T-helper 1 cell (primary cell): ENCODE data around the gene UBE2R2.
A peak's percentile ranks its signal among the peaks of the same experiment; 100 is the strongest.

Source experiments
- DNase-seq, 5 donors: peaks; one replicate each; pipeline ENCODE4 v3.0.0-alpha.2; 2012 to 2020

Gene UBE2R2

DNA sequence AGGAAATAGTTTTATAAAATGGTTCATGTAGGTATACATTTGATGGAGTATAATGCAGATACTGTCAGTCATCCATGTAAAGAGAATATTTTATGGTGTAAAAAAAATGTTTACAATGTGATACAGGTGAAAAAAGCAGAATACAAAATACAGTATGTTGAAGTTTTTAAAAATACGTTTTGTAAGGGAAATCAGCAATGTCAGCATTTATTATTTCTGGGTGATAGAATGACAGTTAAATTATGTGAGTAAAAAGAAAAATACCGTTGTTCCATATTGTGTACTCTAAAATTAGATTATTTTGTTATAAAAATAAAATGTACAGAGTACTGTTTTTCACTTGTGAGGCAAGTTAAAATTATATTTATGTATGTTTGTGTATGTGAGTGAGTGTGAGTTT, 69.0 kb downstream of the UBE2R2 start:
- DNase-seq, result no peak

DNA sequence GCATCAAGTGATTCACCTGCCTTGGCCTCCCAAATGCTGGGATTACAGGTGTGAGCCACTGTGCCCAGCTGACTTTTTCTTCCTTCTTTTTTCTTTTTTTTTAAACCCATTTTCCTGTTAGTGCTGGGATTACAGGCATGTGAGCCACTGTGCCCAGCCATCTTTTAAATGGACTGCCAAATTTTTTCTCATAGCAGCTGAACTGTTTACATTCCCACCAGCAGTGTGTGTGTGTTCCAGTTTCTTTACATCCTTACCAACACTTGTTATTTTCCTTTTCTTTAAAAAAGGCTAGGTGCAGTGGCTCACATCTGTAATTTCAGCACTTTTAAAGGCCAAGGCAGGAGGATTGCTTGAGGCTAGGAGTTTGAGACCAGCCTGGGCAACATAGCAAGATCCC, 76.9 kb downstream of the UBE2R2 start:
- DNase-seq, result no peak

DNA sequence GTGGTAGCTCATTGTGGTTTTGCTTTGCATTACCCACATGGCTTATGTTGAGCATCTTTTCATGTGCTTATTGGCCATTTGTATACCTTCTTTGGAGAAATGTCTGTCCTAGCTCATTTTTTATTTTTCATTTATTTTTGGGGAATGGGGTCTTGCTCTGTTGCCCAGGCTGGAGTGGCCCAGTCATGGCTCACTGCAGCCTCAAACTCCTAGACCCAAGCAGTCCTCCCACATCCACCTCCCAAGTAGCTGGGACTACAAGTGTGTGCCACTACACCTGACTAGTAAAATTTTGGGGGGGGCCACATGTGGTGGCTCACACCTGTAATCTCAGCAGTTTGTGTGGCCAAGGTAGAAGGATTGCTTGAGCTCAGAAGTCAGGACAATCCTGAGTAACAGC, 77.4 kb downstream of the UBE2R2 start:
- DNase-seq, result no peak

DNA sequence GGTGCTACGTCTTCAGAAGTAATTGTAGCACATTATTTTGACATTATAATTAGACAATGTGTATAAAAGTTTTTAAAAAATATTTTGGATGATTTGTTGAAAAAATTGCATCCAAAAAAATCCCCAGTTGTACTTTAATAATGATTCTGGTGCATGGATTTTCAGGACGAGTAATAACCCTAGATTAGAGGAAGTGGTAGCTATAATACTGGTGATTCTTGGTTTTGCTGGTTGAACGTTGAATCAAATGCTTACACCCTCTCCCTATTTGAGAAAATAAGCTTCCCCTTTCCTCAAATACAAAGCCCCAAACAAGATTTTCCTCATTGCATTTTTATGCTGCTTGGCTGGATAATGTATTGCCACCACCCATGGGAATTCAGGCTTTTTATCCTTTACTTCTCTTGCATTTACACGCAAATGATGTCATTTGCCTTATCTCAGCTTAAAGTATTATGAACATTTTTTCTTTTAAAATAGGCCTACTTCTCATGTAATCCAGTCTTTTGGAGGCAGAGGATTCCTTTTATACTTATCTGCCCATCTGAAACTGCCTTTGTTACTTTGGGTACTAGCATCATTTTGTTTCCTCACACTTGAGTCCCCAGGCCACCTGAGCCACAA, 86.3 kb downstream of the UBE2R2 start:
- no peak for DNase-seq

DNA sequence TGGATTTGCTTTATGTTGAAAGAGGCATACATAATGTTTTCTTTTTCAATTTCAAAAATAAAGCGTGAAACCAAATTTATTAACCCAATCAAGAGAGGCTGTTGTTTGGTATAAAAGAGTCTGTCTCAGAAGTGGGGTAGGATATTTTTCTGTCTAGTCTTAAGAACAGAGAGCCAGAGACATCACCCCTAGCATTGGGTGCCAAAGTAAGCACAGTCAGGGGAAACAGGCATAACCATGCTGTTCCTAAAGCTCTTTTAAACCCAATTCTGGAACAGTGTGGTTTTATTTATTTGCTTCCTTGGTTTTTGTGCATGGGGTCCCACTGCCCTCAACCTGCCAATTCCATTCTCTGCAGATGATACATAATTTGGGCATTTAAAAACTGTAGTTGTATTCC, 88.2 kb downstream of the UBE2R2 start:
- DNase-seq, result no peak

DNA sequence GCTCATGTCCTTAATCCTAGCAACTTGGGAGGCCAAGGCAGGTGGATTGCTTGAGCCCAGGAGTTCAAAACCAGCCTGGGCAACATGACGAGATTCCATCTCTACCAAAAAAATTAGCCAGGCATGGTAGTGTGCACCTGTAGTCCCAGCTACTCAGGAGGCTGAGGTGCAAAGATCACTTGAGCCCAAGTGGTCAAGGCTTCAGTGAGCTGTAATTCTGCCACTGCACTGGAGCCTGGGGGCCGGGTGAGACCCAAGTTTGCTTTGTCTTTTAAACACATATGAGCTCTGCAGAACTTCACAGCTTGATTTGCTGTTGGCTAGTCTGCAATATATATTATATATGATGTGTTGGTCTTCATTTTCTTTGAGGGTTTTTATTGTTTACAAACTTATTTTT, 89.8 kb downstream of the UBE2R2 start:
- DNase-seq, result no peak

DNA sequence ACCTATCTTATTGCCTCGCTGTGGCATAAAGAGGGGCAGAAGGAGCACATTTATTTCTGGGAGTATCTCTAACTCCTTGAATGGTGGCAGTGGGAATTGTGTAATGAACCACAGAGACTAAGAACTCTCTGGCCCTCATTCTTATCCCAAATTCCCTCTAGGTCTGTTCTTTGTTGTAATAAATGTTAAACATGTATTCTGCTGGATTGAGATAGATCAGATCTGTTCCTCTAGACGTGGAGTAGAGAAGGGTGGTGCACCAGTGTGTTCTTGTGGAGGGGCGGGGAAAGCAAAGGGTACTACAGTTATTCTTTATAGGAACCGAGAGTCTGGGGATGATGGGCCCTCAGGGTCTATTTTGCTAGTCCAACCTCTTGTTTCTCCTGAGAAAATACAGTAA, 90.4 kb downstream of the UBE2R2 start:
- DNase-seq, result no peak

DNA sequence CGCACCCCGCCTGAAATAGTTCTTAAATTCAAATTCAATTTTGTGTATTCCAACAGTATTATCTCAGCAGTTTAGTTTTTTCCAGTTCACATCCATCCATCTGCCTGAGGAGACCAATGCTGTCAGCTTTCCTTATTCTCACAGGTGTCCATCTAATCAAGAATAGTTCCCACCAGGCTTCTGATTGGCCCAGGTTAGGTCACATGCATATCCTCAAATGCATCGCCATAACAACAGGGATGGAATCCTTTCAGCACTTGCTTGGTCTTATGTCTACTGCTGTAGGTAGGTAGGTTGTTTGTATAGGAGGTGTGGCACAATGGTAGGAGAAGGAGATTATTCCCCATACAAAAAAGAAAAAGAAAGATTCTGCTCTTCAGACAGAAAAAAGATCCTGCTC, 91.2 kb downstream of the UBE2R2 start:
- no peak for DNase-seq

DNA sequence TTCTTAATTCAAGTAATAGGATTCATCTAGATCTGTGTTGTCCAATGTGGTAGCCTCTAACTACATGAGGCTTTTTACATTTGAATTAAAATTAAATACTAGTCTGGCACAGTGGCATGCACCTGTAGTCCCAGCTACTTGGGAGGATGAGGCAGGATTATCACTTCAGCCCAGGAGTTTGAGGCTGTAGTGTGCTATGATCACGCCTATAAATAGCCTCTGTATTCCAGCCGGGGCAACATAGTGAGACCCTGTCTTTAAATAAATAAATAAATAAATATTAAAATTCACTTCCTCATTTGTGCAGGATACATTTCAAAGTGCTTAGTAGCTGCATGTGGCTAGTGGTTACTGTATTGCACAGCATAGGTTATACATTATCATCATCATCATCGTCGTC, 91.8 kb downstream of the UBE2R2 start:
- no peak for DNase-seq

DNA sequence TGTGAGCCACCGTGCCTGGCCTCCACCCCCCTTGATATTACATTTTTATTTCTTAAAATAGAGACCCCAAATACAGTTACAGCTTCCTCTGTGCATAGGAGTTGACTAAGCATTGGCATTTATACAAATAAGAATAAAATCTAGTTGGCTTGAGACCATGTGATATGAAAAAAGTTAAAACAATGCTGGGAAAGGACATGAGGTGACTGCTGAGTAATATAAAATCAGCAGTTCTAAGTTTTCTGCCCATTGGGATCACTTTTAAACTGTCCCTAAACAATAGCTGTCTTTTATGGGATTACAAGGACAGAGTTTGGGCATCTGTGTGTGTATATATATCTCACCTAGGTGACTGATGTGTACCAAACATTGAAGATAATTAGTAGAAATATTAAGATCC, 96.6 kb downstream of the UBE2R2 start:
- no peak for DNase-seq

DNA sequence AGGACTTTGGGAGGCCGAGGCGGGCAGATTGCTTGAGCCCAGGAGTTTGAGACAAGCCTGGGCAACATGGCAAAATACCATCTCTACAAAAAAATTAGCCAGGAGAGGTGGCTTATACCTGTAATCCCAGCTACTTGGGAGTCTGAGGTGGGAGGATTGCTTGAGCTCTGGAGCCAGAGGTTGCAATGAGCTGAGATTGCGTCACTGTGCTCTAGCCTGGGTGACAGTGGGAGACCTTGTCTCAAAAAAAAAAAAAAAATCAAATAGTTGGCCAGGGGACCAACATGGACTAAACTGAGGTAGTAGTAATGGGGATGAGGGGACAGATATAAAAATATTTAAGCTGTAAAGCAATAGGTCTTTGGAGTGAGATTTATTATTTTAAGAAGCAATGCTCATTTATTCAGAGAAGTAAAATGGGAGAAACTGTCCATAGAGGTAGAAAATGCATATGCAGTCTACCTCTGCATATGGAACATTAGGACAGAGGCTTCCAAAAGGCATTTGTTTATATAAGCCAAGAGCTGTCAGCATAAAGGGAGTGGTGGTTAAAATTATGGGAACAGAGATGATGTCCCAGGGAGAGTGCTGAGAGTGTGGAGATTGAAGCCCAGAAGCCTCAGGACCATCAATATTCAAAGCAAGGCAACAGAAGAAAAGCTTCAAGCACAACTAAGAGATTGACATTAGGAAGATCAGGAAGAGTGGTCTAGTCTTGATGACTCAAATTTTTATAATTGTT, 98.1 kb downstream of the UBE2R2 start:
- no peak for DNase-seq

DNA sequence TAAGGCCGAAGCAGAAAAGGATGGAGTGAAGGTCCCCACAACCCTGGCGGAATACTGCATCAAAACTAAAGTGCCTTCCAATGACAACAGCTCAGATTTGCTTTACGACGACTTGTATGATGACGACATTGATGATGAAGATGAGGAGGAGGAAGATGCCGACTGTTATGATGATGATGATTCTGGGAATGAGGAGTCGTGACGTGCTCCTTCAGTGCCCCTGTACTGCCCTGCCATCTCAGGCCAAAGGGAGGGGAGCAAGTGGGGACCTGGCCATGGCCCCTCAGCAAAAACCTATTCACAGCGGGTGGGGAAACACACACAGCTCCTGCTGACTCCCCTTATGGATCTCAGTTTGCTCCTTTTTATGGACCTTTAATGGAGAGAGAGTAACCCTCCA, 100.1 kb downstream of the UBE2R2 start:
- DNase-seq, result no peak

DNA sequence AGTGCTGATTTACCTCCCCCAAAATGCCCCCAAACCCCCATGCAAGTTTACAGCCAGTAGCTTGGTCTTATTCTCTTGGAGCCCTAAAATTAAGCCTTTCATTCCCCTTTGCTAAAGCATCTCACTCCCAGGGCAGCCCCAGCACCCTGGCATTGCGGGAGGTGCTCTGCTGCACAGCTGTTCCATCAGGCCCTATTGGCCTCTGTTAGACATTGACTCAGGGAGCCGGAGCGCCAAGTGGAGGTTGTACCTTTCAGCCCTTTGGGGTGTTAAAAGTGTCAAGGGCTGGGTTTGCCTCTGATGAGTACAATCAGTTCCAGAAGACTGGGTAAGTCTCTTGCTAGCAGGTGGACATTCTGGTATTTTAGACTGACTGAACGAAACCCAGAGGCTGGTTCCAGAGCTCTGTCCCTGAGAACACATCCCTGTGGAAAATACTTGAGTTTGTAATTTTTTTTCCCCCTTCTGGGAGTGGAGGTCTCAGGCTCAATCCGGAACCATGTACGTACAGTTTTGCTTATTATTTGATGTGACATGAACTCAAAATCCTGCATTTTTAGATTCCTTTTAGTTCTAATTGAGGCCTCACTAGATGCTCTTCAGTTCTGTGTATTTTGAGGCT, 102.4 kb downstream of the UBE2R2 start:
- DNase-seq, result no peak

DNA sequence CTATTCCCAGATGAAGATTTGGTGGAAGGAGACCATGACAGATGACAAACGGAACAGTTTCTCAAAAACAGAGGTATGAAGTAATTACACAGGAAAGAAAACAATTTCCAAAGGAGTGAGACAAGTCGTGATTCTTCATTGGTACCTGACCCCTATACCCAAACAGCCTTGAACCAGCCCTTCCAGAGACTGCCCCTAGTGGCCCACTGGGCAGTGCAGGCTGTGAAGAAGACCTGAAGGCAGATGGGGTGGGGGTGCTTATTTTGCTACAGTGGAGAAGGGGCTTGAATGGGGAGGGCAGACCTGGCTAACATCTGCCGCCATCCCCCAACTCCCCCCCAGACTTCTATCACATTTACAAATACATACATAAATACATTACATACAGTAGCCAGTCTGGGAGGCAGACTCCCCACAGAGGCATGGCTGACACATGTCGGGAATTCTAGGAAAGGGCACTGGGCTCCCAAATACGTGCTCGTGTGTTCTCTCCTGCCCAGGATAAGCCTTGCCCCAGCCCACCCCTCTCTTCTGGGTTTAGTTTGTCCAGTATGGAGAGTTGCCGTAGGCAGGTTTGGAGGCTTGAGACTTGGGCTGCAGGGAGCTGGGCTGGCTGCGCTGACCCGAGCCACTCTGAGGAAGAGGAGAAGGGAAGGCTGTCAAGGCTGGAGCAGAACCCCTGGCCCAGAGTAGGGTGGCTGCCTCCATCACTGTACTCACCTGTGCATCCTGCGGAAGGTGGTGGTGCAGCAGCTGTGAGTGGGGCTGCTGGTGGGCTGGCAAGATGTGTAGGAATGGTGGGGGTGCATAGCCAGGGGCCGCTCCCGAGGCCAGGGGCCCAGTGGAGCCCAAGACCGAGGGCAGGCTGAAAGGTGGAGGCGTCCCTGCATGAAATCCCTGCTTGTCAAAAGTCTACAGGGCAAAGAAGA, 105.3 kb downstream of the UBE2R2 start:
- peak in 1 of 5 donors; percentile 7 for DNase-seq

DNA sequence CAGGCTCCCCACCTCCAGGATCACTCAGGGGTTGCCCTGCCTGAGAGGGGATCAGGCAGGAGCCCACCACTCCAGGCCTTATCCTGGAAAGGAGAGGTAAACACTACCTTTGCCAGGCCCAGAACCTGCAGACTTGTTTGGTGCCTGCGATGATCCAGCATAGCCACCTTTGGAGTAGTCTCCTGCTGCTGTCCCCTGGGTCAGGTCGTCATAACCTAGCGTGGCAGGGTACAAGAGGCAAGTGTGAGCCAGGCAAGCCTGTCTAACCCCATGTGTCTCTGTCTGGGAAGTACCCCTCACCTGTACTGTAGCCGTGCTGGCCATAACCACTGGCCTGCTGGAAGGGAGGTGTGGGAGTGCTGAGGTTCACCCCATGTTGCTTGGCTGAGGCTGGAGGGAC, 106.1 kb downstream of the UBE2R2 start:
- DNase-seq, result no peak

DNA sequence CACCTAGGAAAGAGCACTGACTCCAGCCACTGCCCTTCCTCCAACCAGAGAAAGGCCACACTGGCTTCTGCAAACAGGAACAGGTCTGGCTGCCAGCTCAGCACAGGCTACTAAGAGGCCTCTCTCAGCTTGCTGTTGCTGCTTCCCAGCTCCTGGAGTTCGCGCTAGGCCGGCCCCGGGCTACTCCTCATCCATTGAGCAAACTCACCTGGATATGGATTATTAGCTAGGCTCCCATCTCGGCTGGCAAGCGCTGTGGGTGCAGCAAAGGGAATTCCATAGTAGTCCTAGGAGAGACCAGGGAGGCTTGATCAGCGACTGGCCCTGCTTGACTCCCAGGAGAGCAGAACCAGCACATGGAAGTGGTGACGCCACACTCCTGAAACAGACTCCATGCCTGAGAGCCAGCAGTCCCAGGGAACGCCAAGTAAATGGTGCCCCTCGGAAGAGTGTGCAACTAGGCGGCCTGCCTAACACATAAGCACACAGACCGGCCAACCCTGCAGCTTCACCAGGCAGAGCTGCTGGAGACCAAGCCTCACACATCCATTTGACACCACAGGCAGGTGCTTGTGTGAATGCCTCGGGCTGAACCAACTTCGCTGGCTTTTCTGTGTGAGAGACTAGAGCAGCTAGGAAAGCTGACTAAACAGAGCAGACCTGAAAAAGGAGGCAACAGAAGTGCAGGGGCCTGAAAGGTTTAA, 107.2 kb downstream of the UBE2R2 start:
- no peak for DNase-seq

DNA sequence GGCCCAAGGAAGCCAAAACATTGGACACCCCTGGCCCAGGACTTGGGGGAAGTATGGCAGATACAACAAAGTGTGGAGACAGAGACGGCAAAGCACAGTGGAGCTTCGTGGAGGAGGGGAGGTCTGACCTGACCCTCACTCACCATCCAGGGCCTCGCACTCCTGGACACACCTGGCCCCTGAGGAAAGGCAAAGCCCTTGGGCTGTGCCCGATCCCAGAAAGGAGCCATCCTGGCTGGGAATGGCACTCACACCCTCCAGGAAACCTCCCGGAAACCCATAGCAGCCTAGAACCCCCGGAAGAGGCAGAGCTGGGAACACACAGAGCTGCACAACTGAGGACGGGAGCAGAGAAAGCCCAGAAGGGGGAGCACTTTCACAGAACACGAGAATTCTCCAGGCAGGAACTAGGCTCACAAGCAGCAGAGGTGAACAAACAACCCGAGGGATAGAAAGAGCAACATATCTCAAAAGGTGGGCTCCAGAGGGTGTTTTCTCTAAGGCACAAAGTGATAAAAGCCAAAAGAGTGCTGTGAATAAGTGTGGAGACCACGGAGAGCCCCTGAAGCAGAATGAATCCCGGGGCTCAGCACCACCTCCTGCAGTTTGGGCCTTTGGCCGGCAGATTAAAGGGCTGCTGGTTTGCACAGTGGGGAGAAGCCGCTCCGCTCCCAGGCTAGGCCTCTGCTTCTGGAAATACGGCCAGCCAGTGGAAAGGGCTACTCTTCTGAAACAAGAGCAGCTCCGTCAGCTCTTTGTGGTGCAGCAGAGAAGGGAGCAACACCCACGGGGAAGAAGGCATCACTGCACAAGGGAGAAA, 108.2 kb downstream of the UBE2R2 start:
- DNase-seq, result peak in 1 of 5 donors; percentile 21

DNA sequence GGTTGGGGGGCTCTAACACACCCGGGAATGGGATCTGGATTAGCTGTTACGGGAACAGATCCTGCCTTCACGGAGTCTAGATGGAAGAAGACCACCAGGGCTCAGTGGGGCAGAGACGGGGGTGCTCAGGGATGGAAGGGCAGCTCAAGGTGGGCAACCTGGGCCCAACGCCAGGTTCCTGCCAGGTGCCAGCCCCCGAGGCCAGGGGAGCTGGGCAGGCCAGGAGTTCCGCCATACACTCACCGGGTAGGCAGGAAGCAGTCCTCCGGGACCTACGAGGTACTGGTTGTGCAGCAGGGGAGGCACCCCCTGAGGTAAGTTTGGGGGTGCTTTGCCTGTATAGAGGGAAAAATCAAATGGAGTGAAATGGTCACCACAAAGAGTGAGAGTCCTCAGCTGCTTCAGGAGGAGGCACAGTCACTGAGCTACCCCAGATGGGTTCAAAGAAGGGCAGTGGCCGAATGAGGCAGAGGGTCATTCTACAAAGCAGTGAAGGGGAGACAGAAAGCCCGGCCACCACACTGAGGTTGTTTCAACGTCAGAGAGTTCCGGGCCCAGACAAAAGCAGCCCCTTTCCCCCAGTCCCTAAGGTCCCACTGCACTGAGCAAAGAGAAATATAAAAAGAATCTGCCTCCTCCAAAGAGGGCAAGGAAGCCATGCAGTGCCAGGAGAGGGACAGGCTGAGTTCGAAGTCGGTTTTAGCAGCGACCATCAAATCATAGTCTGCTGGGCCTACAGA, 110.0 kb downstream of the UBE2R2 start:
- DNase-seq, result no peak

DNA sequence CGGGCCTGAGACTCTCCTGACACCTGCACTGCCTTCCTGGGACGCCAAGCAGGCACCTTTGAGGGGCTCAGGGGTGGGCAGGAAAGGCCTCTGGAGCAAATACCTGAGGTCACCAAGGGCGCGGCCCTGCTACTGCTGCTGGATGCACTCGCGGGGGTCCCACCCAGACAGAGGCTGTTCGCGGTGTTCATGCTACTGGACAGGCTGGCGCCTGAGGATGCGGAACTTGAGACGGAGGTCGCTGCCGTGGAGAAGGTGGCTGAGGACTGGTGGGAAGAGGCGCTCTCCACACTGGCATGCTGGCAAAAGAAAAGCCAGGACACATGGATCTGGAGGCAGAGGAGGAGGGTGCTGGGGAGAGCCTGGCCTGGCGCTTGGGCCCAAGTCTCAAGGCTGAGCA, 110.7 kb downstream of the UBE2R2 start:
- DNase-seq, result no peak

DNA sequence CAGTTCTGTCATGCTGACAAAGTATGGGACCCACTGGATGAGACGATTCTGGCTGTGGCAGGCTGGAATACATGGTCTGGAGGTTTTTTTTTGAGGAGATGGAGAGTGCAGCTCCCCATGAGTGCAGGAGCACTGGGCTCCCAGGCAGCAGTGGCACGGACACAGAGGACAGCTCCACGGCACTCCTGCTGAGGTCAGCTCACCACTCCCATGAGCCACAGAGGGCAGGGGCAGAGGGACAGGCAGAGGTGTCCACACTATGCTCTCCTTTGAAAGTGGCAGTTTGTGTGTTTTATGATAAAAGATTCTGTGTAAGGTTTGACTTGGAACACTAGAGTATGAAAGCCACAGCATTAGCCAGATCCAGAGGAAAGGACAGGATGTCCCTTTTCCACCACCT, 114.4 kb downstream of the UBE2R2 start:
- no peak for DNase-seq
